ENCODE measurements around the gene MIPEP. TPM values are rescaled to one million over a fixed set of nuclear protein-coding genes. Genes with fewer than 3 reads are reported as not detected.

The MIPEP gene
- total RNA-seq, 1 experiment from 2014 or later: 18.6 TPM

DNA sequence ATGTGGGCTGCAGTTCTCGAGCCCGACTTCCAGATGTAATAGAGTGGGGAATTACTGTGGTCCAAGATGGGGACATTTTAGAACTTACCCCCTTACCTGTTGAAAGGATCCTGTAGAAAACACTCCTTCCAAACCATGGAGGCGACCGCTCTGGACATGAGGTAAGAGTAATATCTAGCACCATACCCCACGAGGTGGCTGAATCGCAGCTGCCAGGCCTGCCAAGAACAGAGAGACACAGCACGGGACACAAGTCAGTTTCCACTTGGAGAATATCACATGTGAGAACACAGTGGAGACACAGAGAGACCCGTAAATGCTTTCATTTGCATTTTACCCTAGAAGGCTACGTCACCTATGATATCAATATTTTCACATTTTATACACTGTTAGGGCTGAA is 129.2 kb downstream of the MIPEP start:
- Histone ChIP-seq H3K4me1 (replicated peaks; ENCODE audit: insufficient read depth) (no peaks in the 10 kb centered on the region), H3K9me2 (ENCODE audit: insufficient read depth) (no peaks in the 10 kb centered on the region), H2AFZ (no peak overlapping the region), H3K36me3 (ENCODE audit: low read depth) (no peaks in the 10 kb centered on the region), H3K4me3 (no peak overlapping the region), H3F3A (ENCODE audit: insufficient read depth, low read depth) (no peaks in the 10 kb centered on the region), H3K27ac (no peak overlapping the region), H3K4me2 (no peak overlapping the region), H3K9me3 (ENCODE audit: insufficient read depth, low read depth) (no peaks in the 10 kb centered on the region), H3K79me2 (ENCODE audit: low read depth) (no peaks in the 10 kb centered on the region), H4K20me1 (ENCODE audit: insufficient read depth) (no peaks in the 10 kb centered on the region), H3K27me3 (ENCODE audit: insufficient read depth, low read depth) (no peaks in the 10 kb centered on the region)
- no TSS peak for BruUV-seq (replicated peaks)
- ChIA-PET CTCF (no interaction called here), POLR2A (ENCODE audit: unreplicated experiment) (no interaction called here)
- no peak for DNase-seq
- intact Hi-C loops (cut with micrococcal nuclease; ENCODE audit: unreplicated experiment): no loop called here
- no peak for TF ChIP-seq EZH2 (IDR thresholded peaks at IDR 0.05; ENCODE audit: low read depth)
- TF ChIP-seq, protein P1, sequence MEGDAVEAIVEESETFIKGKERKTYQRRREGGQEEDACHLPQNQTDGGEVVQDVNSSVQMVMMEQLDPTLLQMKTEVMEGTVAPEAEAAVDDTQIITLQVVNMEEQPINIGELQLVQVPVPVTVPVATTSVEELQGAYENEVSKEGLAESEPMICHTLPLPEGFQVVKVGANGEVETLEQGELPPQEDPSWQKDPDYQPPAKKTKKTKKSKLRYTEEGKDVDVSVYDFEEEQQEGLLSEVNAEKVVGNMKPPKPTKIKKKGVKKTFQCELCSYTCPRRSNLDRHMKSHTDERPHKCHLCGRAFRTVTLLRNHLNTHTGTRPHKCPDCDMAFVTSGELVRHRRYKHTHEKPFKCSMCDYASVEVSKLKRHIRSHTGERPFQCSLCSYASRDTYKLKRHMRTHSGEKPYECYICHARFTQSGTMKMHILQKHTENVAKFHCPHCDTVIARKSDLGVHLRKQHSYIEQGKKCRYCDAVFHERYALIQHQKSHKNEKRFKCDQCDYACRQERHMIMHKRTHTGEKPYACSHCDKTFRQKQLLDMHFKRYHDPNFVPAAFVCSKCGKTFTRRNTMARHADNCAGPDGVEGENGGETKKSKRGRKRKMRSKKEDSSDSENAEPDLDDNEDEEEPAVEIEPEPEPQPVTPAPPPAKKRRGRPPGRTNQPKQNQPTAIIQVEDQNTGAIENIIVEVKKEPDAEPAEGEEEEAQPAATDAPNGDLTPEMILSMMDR (conservative IDR thresholded peaks at IDR 0.05): no peak

GRCh38 chr13:23758798-23759527 is 130.2 kb downstream of the MIPEP start:
- no peaks in the 10 kb centered on the region for H3K79me2 ChIP-seq (ENCODE audit: low read depth)
- H3K9me3 ChIP-seq (ENCODE audit: insufficient read depth, low read depth): no peaks in the 10 kb centered on the region
- no peak overlapping the region for H3K4me2 ChIP-seq
- H3K9me2 ChIP-seq (ENCODE audit: insufficient read depth): no peaks in the 10 kb centered on the region
- no peak for DNase-seq
- intact Hi-C loops (cut with micrococcal nuclease; ENCODE audit: unreplicated experiment): no loop called here
- no peak overlapping the region for H3K4me3 ChIP-seq
- no peaks in the 10 kb centered on the region for H3K4me1 ChIP-seq (replicated peaks; ENCODE audit: insufficient read depth)
- ChIA-PET POLR2A (ENCODE audit: unreplicated experiment) (interaction anchor here (0.6 kb wide), 1 partner anchor 326 kb away, joined by 4 read pairs; no protein-coding TSS in a partner anchor), CTCF (no interaction called here)
- no TSS peak for BruUV-seq (replicated peaks)
- no peak overlapping the region for H2AFZ ChIP-seq
- H3K27me3 ChIP-seq (ENCODE audit: insufficient read depth, low read depth): no peaks in the 10 kb centered on the region
- no peaks in the 10 kb centered on the region for H3K36me3 ChIP-seq (ENCODE audit: low read depth)
- no peaks in the 10 kb centered on the region for H4K20me1 ChIP-seq (ENCODE audit: insufficient read depth)
- H3K27ac ChIP-seq: no peak overlapping the region
- H3F3A ChIP-seq (ENCODE audit: insufficient read depth, low read depth): no peaks in the 10 kb centered on the region
- TF ChIP-seq EZH2 (IDR thresholded peaks at IDR 0.05; ENCODE audit: low read depth): no peak
- TF ChIP-seq, protein P1 (conservative IDR thresholded peaks at IDR 0.05): no peak

- Histone ChIP-seq H3K27ac (no peak overlapping the region), H3K27me3 (ENCODE audit: insufficient read depth, low read depth) (no peaks in the 10 kb centered on the region), H3K9me3 (ENCODE audit: insufficient read depth, low read depth) (no peaks in the 10 kb centered on the region), H3K9me2 (ENCODE audit: insufficient read depth) (no peaks in the 10 kb centered on the region), H3K36me3 (ENCODE audit: low read depth) (no peaks in the 10 kb centered on the region), H3K4me3 (no peak overlapping the region), H3K4me1 (replicated peaks; ENCODE audit: insufficient read depth) (no peaks in the 10 kb centered on the region), H4K20me1 (ENCODE audit: insufficient read depth) (no peaks in the 10 kb centered on the region), H3K79me2 (ENCODE audit: low read depth) (no peaks in the 10 kb centered on the region), H3F3A (ENCODE audit: insufficient read depth, low read depth) (no peaks in the 10 kb centered on the region), H2AFZ (no peak overlapping the region), H3K4me2 (no peak overlapping the region)
- intact Hi-C loops (cut with micrococcal nuclease; ENCODE audit: unreplicated experiment): no loop called here
- ChIA-PET POLR2A (ENCODE audit: unreplicated experiment) (no interaction called here), CTCF (no interaction called here)
- TF ChIP-seq, protein P1 (conservative IDR thresholded peaks at IDR 0.05): no peak
- no peak for TF ChIP-seq EZH2 (IDR thresholded peaks at IDR 0.05; ENCODE audit: low read depth)
- no TSS peak for BruUV-seq (replicated peaks)
- DNase-seq: no peak
Measured at GRCh38 chr13:23754997-23755396, 134.2 kb downstream of the MIPEP start.

All from PC-9 (cell line).